ENCODE results near the gene PTPN21. TPM values are rescaled to one million over a fixed set of nuclear protein-coding genes. Genes with fewer than 3 reads are reported as not detected.

Gene PTPN21
- total and polyA plus RNA-seq, 2 of the 13 experiments (the other 11 are each of a cell fraction or from before 2014, with no cell fraction given) = 2.0 to 3.7 TPM

GRCh38 chr14:88554457-88555286 is at the start of gene PTPN21 (continued):
- TF ChIP-seq, protein P1, sequence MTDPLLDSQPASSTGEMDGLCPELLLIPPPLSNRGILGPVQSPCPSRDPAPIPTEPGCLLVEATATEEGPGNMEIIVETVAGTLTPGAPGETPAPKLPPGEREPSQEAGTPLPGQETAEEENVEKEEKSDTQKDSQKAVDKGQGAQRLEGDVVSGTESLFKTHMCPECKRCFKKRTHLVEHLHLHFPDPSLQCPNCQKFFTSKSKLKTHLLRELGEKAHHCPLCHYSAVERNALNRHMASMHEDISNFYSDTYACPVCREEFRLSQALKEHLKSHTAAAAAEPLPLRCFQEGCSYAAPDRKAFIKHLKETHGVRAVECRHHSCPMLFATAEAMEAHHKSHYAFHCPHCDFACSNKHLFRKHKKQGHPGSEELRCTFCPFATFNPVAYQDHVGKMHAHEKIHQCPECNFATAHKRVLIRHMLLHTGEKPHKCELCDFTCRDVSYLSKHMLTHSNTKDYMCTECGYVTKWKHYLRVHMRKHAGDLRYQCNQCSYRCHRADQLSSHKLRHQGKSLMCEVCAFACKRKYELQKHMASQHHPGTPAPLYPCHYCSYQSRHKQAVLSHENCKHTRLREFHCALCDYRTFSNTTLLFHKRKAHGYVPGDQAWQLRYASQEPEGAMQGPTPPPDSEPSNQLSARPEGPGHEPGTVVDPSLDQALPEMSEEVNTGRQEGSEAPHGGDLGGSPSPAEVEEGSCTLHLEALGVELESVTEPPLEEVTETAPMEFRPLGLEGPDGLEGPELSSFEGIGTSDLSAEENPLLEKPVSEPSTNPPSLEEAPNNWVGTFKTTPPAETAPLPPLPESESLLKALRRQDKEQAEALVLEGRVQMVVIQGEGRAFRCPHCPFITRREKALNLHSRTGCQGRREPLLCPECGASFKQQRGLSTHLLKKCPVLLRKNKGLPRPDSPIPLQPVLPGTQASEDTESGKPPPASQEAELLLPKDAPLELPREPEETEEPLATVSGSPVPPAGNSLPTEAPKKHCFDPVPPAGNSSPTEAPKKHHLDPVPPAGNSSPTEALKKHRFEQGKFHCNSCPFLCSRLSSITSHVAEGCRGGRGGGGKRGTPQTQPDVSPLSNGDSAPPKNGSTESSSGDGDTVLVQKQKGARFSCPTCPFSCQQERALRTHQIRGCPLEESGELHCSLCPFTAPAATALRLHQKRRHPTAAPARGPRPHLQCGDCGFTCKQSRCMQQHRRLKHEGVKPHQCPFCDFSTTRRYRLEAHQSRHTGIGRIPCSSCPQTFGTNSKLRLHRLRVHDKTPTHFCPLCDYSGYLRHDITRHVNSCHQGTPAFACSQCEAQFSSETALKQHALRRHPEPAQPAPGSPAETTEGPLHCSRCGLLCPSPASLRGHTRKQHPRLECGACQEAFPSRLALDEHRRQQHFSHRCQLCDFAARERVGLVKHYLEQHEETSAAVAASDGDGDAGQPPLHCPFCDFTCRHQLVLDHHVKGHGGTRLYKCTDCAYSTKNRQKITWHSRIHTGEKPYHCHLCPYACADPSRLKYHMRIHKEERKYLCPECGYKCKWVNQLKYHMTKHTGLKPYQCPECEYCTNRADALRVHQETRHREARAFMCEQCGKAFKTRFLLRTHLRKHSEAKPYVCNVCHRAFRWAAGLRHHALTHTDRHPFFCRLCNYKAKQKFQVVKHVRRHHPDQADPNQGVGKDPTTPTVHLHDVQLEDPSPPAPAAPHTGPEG (CRISPR knock-in tag; IDR thresholded peaks at IDR 0.05) = peak; percentile 100
- TF ChIP-seq ZNF382 (CRISPR knock-in tag; IDR thresholded peaks at IDR 0.05; ENCODE audit: borderline replicate concordance) = no peak
- no peak for TF ChIP-seq U2AF1 (optimal IDR thresholded peaks at IDR 0.05; ENCODE audit: low read depth, low read length)
- peak; percentile 39; the same call in 1 of the 2 replicates for TF ChIP-seq KAT8 (CRISPR knock-in tag; IDR thresholded peaks at IDR 0.05)
- TF ChIP-seq, protein P2, sequence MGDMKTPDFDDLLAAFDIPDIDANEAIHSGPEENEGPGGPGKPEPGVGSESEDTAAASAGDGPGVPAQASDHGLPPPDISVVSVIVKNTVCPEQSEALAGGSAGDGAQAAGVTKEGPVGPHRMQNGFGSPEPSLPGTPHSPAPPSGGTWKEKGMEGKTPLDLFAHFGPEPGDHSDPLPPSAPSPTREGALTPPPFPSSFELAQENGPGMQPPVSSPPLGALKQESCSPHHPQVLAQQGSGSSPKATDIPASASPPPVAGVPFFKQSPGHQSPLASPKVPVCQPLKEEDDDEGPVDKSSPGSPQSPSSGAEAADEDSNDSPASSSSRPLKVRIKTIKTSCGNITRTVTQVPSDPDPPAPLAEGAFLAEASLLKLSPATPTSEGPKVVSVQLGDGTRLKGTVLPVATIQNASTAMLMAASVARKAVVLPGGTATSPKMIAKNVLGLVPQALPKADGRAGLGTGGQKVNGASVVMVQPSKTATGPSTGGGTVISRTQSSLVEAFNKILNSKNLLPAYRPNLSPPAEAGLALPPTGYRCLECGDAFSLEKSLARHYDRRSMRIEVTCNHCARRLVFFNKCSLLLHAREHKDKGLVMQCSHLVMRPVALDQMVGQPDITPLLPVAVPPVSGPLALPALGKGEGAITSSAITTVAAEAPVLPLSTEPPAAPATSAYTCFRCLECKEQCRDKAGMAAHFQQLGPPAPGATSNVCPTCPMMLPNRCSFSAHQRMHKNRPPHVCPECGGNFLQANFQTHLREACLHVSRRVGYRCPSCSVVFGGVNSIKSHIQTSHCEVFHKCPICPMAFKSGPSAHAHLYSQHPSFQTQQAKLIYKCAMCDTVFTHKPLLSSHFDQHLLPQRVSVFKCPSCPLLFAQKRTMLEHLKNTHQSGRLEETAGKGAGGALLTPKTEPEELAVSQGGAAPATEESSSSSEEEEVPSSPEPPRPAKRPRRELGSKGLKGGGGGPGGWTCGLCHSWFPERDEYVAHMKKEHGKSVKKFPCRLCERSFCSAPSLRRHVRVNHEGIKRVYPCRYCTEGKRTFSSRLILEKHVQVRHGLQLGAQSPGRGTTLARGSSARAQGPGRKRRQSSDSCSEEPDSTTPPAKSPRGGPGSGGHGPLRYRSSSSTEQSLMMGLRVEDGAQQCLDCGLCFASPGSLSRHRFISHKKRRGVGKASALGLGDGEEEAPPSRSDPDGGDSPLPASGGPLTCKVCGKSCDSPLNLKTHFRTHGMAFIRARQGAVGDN (CRISPR knock-in tag; IDR thresholded peaks at IDR 0.05) = peak; percentile 73
- peak; percentile 82 for TF ChIP-seq PHF8 (CRISPR knock-in tag; IDR thresholded peaks at IDR 0.05)
- TF ChIP-seq ZNF441 (CRISPR knock-in tag; IDR thresholded peaks at IDR 0.05; ENCODE audit: borderline replicate concordance) = peak; percentile 28; the same call in 1 of the 2 replicates
- 0 out of 2 replicates have a peak, but pooled peaks have one; percentile 25 for TF ChIP-seq ARNT2 (CRISPR knock-in tag; IDR thresholded peaks at IDR 0.05; ENCODE audit: low read depth)
- peak; percentile 46; the same call in 1 of the 2 replicates for TF ChIP-seq KDM2A (CRISPR knock-in tag; IDR thresholded peaks at IDR 0.05; ENCODE audit: borderline replicate concordance, low read depth)
- 0 out of 2 replicates have a peak, but pooled peaks have one; percentile 36 for TF ChIP-seq ARNTL (CRISPR knock-in tag; IDR thresholded peaks at IDR 0.05)
- TF ChIP-seq HMGXB4 (CRISPR knock-in tag; IDR thresholded peaks at IDR 0.05; ENCODE audit: borderline replicate concordance in 1 of 2, low read depth in 1 of 2) = peak; percentile 42 to 60; a peak in 1 of 4 replicates
- TF ChIP-seq JUND (CRISPR knock-in tag; IDR thresholded peaks at IDR 0.05) = peak; percentile 81
- TF ChIP-seq SAP130 (CRISPR knock-in tag; IDR thresholded peaks at IDR 0.05; ENCODE audit: low read depth) = peak; percentile 69
- TF ChIP-seq POLR2A (IDR thresholded peaks at IDR 0.05; ENCODE audit: insufficient read depth in 1 of 2, low read depth in 2 of 2, low read length in 2 of 2) = peak in 1 of 2 experiments; percentile 27; a peak in 1 of 4 replicates
- TF ChIP-seq ZFP36L2 (CRISPR knock-in tag; IDR thresholded peaks at IDR 0.05) = no peak
